K562 (cell line): ENCODE data around the gene RAI14. TPM values are rescaled to one million over a fixed set of nuclear protein-coding genes. Genes with fewer than 3 reads are reported as not detected.

Experiments
- ELF1 ChIP-seq: fragments of 200-800 bp; sonication (Bioruptor generic); IDR thresholded peaks from 2 replicates; pipeline ENCODE4 v1.6.1; 2016; ENCODE audit warnings: missing genetic modification characterization, missing compliant biosample characterization
- MAFF ChIP-seq: IDR thresholded peaks from 2 replicates; pipeline ENCODE4 v1.6.1; 2012; ENCODE audit warnings: low read length, improper control_type of control experiment
- NEUROD1 ChIP-seq: fragments of 150-350 bp; IDR thresholded peaks from 2 replicates; pipeline ENCODE4 v1.6.1; 2014; ENCODE audit warnings: borderline replicate concordance, low read length, low read depth; ENCODE audit not compliant: partially characterized antibody
- PYGO2 ChIP-seq: fragments of 450-650 bp; IDR thresholded peaks from 2 replicates; pipeline ENCODE4 v1.6.1; 2016; ENCODE audit warnings: mild to moderate bottlenecking, missing genetic modification characterization, moderate library complexity, missing compliant biosample characterization
- RBFOX2 ChIP-seq: fragments of 200-400 bp; formaldehyde crosslinking; IDR thresholded peaks from 2 replicates; pipeline ENCODE4 v1.6.1; 2017; ENCODE audit warnings: low read depth, mild to moderate bottlenecking, low read length, moderate library complexity
- SIN3A ChIP-seq, 2 experiments: fragments of 150-350 bp in 1 of 2; IDR thresholded peaks; 2 replicates each; pipeline ENCODE4 v1.6.1; 2011 to 2016; ENCODE audit warnings: borderline replicate concordance in 2 of 2, low read depth in 2 of 2, low read length in 2 of 2, mild to moderate bottlenecking in 2 of 2, moderate library complexity in 2 of 2; ENCODE audit not compliant: control insufficient read depth in 1 of 2
- SMARCC2 ChIP-seq: fragments of 450-650 bp; IDR thresholded peaks from 2 replicates; pipeline ENCODE4 v1.6.1; 2017; ENCODE audit warnings: antibody characterized with exemption, moderate library complexity, mild to moderate bottlenecking, low read depth
- SNRNP70 ChIP-seq: fragments of 200-400 bp; formaldehyde crosslinking; optimal IDR thresholded peaks from 2 replicates; pipeline ENCODE3; 2017; ENCODE audit warnings: low read depth, low read length
- SOX6 ChIP-seq: fragments of 450-650 bp; IDR thresholded peaks from 2 replicates; pipeline ENCODE4 v1.6.1; 2014; ENCODE audit warnings: mild to moderate bottlenecking
- TCF7L2 ChIP-seq: fragments of 150-350 bp; IDR thresholded peaks from 2 replicates; pipeline ENCODE4 v1.6.1; 2016; ENCODE audit warnings: low read depth, mild to moderate bottlenecking, low read length, moderate library complexity
- polyA plus RNA-seq, 8 experiments: library from polyadenylated mRNA; depleted of rRNA in 4 of 8; stranded (reverse) in 5 of 8; unstranded in 3 of 8; fragments of >200 nt; fragmentation: Nextera tagmentation in 2 of 8; fragmentation: Illumina TruSeq in 1 of 8; extraction: Ambion mirVana in 2 of 8; extraction: Trizol in 1 of 8; gene quantifications; 2 replicates each; pipeline versions ENCODE4 v1.2.1 to v1.2.3, GENCODE V29; 2011 to 2014; ENCODE audit warnings: inconsistent platforms in 1 of 8, missing spikeins in 1 of 8
- total RNA-seq, 7 experiments: library from RNA; depleted of rRNA in 6 of 7; stranded (reverse); fragments of >200 nt in 6 of 7; fragmentation: Illumina TruSeq in 2 of 7; extraction: Trizol in 2 of 7; gene quantifications; 2 replicates each; pipeline versions ENCODE4 v1.2.1 to v1.2.3, GENCODE V29; 2011 to 2021; ENCODE audit warnings: low replicate concordance in 1 of 7
- TF ChIP-seq, protein P1 (sequence below), 2 experiments: IDR thresholded peaks in 1 of 2; conservative IDR thresholded peaks in 1 of 2; 2 replicates each; pipeline ENCODE4 v1.6.1; 2016; ENCODE audit warnings: low read depth in 2 of 2, mild to moderate bottlenecking in 1 of 2, missing compliant biosample characterization in 1 of 2, missing genetic modification characterization in 1 of 2, moderate library complexity in 1 of 2
- TF ChIP-seq, protein P2 (sequence below): IDR thresholded peaks from 2 replicates; pipeline ENCODE4 v1.6.1; 2011; ENCODE audit not compliant: insufficient read length; ENCODE audit errors: extremely low read depth
- TF ChIP-seq, protein P3 (sequence below), 2 experiments: fragments of 150-350 bp in 1 of 2; IDR thresholded peaks; 2 replicates each; pipeline ENCODE4 v1.6.1; 2012 to 2016; ENCODE audit warnings: low read depth in 2 of 2, low read length in 2 of 2, mild to moderate bottlenecking in 1 of 2, moderate library complexity in 1 of 2
- TF ChIP-seq, protein P4 (sequence below): IDR thresholded peaks from 3 replicates; pipeline ENCODE4 v1.6.1; 2011; ENCODE audit warnings: borderline replicate concordance, mild to moderate bottlenecking, moderate library complexity; ENCODE audit not compliant: insufficient read length; ENCODE audit errors: extremely low read depth

The RAI14 gene
- total and polyA plus RNA-seq, 9 of the 15 experiments (the other 6 are each of a cell fraction or from before 2014, with no cell fraction given), result 11.3 to 82.5 (median 34.8) TPM

DNA sequence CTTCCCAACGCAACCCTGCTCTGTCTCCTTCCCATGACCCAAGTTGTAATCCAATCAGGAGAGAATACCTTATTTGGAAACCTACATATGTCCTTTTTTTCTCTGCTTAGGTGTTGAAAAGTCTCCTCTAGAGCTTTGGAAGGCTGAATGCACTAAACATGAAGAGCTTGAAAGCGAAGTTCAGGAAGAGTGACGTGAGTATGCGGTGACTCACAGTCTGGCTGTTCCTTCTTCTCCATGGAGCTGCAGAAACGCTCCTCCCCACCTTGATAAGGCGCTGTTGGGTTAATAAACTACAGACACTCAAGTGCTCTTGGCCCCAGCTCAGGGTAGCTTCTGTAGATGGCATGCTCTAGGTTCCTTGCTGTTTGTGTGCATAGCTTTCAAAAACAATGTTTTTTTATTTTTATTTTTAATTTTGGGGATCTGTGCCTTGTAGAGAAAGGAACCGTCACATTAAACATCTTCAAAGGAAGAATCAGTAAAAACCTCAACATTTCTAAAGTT lies 30.7 kb downstream of the RAI14 start (continued):
- no peak for TF ChIP-seq MAFF
- TF ChIP-seq, protein P1, sequence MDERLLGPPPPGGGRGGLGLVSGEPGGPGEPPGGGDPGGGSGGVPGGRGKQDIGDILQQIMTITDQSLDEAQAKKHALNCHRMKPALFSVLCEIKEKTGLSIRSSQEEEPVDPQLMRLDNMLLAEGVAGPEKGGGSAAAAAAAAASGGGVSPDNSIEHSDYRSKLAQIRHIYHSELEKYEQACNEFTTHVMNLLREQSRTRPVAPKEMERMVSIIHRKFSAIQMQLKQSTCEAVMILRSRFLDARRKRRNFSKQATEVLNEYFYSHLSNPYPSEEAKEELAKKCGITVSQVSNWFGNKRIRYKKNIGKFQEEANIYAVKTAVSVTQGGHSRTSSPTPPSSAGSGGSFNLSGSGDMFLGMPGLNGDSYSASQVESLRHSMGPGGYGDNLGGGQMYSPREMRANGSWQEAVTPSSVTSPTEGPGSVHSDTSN (CRISPR knock-in tag; IDR thresholded peaks at IDR 0.05; ENCODE audit: low read depth), result no peak
- TF ChIP-seq, protein P1 (tag; conservative IDR thresholded peaks at IDR 0.05; ENCODE audit: low read depth), result peak; percentile 77
- TF ChIP-seq, protein P2, sequence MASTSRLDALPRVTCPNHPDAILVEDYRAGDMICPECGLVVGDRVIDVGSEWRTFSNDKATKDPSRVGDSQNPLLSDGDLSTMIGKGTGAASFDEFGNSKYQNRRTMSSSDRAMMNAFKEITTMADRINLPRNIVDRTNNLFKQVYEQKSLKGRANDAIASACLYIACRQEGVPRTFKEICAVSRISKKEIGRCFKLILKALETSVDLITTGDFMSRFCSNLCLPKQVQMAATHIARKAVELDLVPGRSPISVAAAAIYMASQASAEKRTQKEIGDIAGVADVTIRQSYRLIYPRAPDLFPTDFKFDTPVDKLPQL, result no peak
- no peak for TF ChIP-seq PYGO2
- TF ChIP-seq NEUROD1, result no peak
- no peak for TF ChIP-seq SNRNP70
- no peak for TF ChIP-seq TCF7L2
- TF ChIP-seq, protein P3, sequence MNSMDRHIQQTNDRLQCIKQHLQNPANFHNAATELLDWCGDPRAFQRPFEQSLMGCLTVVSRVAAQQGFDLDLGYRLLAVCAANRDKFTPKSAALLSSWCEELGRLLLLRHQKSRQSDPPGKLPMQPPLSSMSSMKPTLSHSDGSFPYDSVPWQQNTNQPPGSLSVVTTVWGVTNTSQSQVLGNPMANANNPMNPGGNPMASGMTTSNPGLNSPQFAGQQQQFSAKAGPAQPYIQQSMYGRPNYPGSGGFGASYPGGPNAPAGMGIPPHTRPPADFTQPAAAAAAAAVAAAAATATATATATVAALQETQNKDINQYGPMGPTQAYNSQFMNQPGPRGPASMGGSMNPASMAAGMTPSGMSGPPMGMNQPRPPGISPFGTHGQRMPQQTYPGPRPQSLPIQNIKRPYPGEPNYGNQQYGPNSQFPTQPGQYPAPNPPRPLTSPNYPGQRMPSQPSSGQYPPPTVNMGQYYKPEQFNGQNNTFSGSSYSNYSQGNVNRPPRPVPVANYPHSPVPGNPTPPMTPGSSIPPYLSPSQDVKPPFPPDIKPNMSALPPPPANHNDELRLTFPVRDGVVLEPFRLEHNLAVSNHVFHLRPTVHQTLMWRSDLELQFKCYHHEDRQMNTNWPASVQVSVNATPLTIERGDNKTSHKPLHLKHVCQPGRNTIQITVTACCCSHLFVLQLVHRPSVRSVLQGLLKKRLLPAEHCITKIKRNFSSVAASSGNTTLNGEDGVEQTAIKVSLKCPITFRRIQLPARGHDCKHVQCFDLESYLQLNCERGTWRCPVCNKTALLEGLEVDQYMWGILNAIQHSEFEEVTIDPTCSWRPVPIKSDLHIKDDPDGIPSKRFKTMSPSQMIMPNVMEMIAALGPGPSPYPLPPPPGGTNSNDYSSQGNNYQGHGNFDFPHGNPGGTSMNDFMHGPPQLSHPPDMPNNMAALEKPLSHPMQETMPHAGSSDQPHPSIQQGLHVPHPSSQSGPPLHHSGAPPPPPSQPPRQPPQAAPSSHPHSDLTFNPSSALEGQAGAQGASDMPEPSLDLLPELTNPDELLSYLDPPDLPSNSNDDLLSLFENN (IDR thresholded peaks at IDR 0.05; ENCODE audit: low read depth in 2 of 2, low read length in 2 of 2), result 0 out of 4 replicates have a peak, but pooled peaks of 1 of the 2 experiments have one; percentile 29
- TF ChIP-seq RBFOX2, result no peak
- peak; percentile 33; the same call in 1 of the 2 replicates for TF ChIP-seq SOX6
- TF ChIP-seq, protein P4, sequence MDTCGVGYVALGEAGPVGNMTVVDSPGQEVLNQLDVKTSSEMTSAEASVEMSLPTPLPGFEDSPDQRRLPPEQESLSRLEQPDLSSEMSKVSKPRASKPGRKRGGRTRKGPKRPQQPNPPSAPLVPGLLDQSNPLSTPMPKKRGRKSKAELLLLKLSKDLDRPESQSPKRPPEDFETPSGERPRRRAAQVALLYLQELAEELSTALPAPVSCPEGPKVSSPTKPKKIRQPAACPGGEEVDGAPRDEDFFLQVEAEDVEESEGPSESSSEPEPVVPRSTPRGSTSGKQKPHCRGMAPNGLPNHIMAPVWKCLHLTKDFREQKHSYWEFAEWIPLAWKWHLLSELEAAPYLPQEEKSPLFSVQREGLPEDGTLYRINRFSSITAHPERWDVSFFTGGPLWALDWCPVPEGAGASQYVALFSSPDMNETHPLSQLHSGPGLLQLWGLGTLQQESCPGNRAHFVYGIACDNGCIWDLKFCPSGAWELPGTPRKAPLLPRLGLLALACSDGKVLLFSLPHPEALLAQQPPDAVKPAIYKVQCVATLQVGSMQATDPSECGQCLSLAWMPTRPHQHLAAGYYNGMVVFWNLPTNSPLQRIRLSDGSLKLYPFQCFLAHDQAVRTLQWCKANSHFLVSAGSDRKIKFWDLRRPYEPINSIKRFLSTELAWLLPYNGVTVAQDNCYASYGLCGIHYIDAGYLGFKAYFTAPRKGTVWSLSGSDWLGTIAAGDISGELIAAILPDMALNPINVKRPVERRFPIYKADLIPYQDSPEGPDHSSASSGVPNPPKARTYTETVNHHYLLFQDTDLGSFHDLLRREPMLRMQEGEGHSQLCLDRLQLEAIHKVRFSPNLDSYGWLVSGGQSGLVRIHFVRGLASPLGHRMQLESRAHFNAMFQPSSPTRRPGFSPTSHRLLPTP, result no peak
- TF ChIP-seq SMARCC2, result peak; percentile 61
- TF ChIP-seq ELF1, result peak; percentile 56
- no peak for TF ChIP-seq SIN3A (IDR thresholded peaks at IDR 0.05; ENCODE audit: borderline replicate concordance in 2 of 2, control insufficient read depth in 1 of 2, low read depth in 2 of 2, low read length in 2 of 2)
